GM18526 (cell line): ENCODE measurements around the gene PAPSS1.

ENCODE experiments used
- POLR2A ChIP-seq: IDR thresholded peaks from 3 replicates; pipeline ENCODE4 v1.6.1; 2011; ENCODE audit not compliant: insufficient read length; ENCODE audit errors: extremely low read depth

The PAPSS1 gene

GRCh38 chr4:107615809-107616208, 104.2 kb downstream of the PAPSS1 start:
- no peak for TF ChIP-seq POLR2A

GRCh38 chr4:107603430-107603829, 116.6 kb downstream of the PAPSS1 start:
- no peak for TF ChIP-seq POLR2A

- no peak for TF ChIP-seq POLR2A
These were observed 119.1 kb downstream of the PAPSS1 start for GRCh38 chr4:107600983-107601382.

DNA sequence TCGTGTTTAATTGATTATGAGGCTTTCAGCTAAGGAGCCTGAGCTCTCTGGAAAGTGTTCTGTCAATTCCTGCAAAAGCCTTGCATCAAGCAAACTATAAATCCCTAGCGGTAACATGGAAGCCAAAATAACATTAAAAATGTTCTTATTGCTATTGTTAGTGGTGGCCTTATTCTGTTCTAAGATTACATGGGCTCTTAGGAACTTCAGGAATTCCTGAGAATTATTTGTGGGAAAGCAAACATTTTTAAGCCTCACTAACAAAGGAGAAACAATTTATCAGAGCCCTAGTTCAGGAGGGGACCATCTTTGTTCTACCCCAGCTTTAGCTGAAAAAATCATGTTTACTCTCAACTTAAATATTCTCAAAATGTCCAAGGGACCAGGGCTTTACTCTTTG, 119.6 kb downstream of the PAPSS1 start:
- TF ChIP-seq POLR2A, result no peak

GRCh38 chr4:107599841-107600240, 120.2 kb downstream of the PAPSS1 start:
- no peak for TF ChIP-seq POLR2A

- TF ChIP-seq POLR2A, result no peak
These were observed 126.8 kb downstream of the PAPSS1 start for GRCh38 chr4:107593230-107593629.

DNA sequence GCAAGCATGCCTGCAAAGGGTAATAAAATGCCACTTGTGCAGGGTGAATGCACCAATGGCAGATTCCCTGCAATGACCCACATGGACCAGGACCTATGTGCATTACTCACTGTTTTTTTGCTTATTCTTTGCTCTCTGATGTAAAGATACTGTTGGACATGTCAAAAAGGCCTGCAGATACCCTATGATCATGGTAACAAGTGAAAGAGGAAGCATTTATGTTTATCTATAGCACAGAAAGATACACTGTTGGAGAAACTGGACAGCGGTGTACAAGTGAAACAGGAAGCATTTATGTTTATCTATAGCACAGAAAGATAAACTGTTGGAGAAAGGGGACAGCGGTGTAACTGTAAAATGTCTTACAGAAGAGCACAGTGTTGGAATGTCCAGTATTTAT, 127.5 kb downstream of the PAPSS1 start:
- no peak for TF ChIP-seq POLR2A

DNA sequence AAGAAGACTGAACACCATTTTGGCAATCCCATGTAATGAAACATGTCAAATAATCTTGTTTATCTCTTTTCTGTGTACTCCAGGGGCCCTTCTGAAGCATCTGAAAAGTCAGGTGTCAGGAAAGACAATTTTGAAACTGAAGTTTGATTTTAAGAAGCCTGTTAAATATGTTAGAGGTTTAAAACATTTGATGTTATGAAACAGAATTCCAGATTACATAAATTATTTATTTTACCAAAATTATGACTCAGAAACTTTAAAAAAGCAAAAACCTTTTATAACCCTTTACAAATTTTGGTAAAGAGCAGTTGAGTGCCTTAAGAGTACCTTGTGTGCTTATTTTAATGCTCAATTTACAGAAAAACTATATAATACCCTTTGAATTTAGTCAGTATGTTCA, 130.8 kb downstream of the PAPSS1 start:
- TF ChIP-seq POLR2A, result no peak

- no peak for TF ChIP-seq POLR2A
These were observed 133.7 kb downstream of the PAPSS1 start for GRCh38 chr4:107586371-107586770.

GRCh38 chr4:107579099-107579498, 140.9 kb downstream of the PAPSS1 start:
- no peak for TF ChIP-seq POLR2A

DNA sequence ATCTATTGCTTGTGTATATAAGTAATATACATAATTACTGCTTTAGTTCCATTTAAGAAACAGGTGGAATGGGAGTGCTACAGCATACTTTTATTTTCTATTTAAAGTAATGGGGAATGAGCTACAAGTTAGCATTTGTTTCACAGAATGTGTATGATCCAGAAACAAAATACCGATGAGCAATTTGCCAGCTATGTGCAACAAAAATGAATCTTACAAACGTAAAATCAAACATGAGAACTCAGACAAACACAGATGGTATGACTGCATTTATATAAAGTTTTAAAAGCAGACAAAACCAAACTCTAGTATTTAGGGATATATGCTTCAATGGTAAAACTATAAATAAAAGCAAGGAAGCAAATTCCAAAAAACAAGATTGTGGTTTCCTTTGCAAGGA, 141.7 kb downstream of the PAPSS1 start:
- TF ChIP-seq POLR2A, result no peak

GRCh38 chr4:107577743-107578142, 142.3 kb downstream of the PAPSS1 start:
- no peak for TF ChIP-seq POLR2A

DNA sequence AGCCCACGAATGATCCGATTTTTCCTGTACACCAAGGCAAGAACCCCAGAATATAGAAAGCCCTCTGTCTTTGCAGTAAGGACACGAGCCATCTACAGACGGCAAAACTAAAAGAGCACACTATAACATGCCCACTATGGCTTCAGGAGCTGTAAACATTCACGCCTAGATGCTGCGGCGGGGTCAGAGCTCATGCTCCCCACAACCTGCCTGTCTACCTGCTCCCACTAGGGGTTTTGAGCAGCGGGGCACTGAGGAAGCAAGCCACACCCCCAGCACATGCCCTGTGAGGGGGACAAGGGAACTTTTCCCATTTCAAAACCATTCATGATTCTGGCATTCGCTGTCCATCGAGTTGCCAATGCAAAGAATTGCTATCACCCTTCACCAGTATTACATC, 144.8 kb downstream of the PAPSS1 start:
- TF ChIP-seq POLR2A, result no peak

DNA sequence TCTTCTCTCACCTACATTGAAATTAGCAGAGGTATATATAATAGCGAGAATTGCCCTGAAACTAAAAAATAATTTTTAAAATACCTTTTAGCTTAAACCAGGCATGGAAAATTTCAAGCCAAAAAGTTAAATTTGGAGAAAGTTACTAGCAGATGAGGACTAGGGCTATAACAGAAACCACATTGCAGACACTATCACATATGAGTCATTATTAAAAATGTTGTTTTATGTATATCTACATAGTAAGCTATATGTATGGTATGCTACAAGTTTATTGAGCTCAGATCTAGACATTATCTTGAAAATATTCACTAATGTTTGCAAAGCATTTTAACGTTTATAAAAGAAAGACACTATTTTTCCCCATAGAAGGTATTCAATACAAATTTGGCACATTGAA, 147.8 kb downstream of the PAPSS1 start:
- no peak for TF ChIP-seq POLR2A

DNA sequence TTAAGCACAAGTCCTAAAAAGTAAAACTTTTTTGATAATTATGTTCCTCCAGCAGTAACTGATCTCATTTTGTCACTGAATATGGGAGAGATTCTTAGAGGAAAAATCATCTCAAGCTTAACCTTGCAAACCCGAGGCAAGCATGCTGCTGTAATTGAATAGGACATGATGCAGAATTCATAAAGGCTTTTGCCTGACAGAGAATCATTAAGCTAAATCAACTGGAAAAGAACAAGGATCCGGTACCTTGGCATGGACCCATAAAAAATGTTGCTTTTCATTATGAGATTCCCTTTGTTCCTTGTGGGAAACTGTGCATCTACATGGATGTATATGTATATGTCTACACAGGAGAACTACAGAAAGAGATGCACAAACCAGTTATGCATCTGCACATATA, 149.1 kb downstream of the PAPSS1 start:
- no peak for TF ChIP-seq POLR2A

- no peak for TF ChIP-seq POLR2A
These were observed 155.7 kb downstream of the PAPSS1 start for GRCh38 chr4:107564326-107564725.
